ENCODE results near the gene SH2D4B.

- TF ChIP-seq, protein P1, sequence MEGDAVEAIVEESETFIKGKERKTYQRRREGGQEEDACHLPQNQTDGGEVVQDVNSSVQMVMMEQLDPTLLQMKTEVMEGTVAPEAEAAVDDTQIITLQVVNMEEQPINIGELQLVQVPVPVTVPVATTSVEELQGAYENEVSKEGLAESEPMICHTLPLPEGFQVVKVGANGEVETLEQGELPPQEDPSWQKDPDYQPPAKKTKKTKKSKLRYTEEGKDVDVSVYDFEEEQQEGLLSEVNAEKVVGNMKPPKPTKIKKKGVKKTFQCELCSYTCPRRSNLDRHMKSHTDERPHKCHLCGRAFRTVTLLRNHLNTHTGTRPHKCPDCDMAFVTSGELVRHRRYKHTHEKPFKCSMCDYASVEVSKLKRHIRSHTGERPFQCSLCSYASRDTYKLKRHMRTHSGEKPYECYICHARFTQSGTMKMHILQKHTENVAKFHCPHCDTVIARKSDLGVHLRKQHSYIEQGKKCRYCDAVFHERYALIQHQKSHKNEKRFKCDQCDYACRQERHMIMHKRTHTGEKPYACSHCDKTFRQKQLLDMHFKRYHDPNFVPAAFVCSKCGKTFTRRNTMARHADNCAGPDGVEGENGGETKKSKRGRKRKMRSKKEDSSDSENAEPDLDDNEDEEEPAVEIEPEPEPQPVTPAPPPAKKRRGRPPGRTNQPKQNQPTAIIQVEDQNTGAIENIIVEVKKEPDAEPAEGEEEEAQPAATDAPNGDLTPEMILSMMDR (IDR thresholded peaks at IDR 0.05) = no peak
- TF ChIP-seq POLR2AphosphoS5 (IDR thresholded peaks at IDR 0.05) = no peak
- no peak for TF ChIP-seq EP300 (IDR thresholded peaks at IDR 0.05)
These were observed 30.7 kb upstream of the SH2D4B start for GRCh38 chr10:80506836-80507487.
